Measurements from ENCODE around the gene FLRT2. TPM values are rescaled to one million over a fixed set of nuclear protein-coding genes. Genes with fewer than 3 reads are reported as not detected.

FLRT2 gene
- total RNA-seq (2014; rRNA removed; shearing (Covaris generic)): 43.4 and 45.0 TPM in 2 replicates
- polyA plus RNA-seq (2014; cell fraction: nucleus; rRNA removed): 24.3 and 26.5 TPM in 2 replicates

- peak; percentile 75 for DNase-seq (ENCODE audit: extremely low read depth, low read depth)
Measured at GRCh38 chr14:85529803-85530574, at the start of gene FLRT2. TSS of gene FLRT2 (plus strand) at chr14:85530144. CDS start at chr14:85621515, 91,371 bp downstream.

GRCh38 chr14:85481471-85481870 is 48.5 kb upstream of the FLRT2 start:
- no peak for DNase-seq (ENCODE audit: extremely low read depth, low read depth)

- no peak for DNase-seq (ENCODE audit: extremely low read depth, low read depth)
Measured at GRCh38 chr14:85482552-85482951, 47.4 kb upstream of the FLRT2 start.

GRCh38 chr14:85483037-85483436 is 46.9 kb upstream of the FLRT2 start:
- DNase-seq (ENCODE audit: extremely low read depth, low read depth): no peak

- DNase-seq (ENCODE audit: extremely low read depth, low read depth): no peak
Measured at GRCh38 chr14:85483652-85484051, 46.3 kb upstream of the FLRT2 start.

- no peak for DNase-seq (ENCODE audit: extremely low read depth, low read depth)
Measured at GRCh38 chr14:85487215-85487614, 42.7 kb upstream of the FLRT2 start.

GRCh38 chr14:85501751-85502150 is 28.2 kb upstream of the FLRT2 start:
- DNase-seq (ENCODE audit: extremely low read depth, low read depth): no peak

GRCh38 chr14:85508863-85509262 is 21.1 kb upstream of the FLRT2 start:
- no peak for DNase-seq (ENCODE audit: extremely low read depth, low read depth)

- no peak for DNase-seq (ENCODE audit: extremely low read depth, low read depth)
Measured at GRCh38 chr14:85512451-85512850, 17.5 kb upstream of the FLRT2 start.

GRCh38 chr14:85514487-85514886 is 15.5 kb upstream of the FLRT2 start:
- DNase-seq (ENCODE audit: extremely low read depth, low read depth): no peak

GRCh38 chr14:85516239-85517113 is 13.5 kb upstream of the FLRT2 start:
- DNase-seq (ENCODE audit: extremely low read depth, low read depth): peak; percentile 92

- DNase-seq (ENCODE audit: extremely low read depth, low read depth): no peak
Measured at GRCh38 chr14:85517114-85517688, 12.7 kb upstream of the FLRT2 start.

GRCh38 chr14:85519661-85520305 is 10.2 kb upstream of the FLRT2 start:
- no peak for DNase-seq (ENCODE audit: extremely low read depth, low read depth)

- no peak for DNase-seq (ENCODE audit: extremely low read depth, low read depth)
Measured at GRCh38 chr14:85520581-85520980, 9.4 kb upstream of the FLRT2 start.

- DNase-seq (ENCODE audit: extremely low read depth, low read depth): no peak
Measured at GRCh38 chr14:85523624-85524023, 6.3 kb upstream of the FLRT2 start.

- DNase-seq (ENCODE audit: extremely low read depth, low read depth): peak; percentile 66
Measured at GRCh38 chr14:85527006-85527405, 2.9 kb upstream of the FLRT2 start.

- peak; percentile 78 for DNase-seq (ENCODE audit: extremely low read depth, low read depth)
Measured at GRCh38 chr14:85527445-85528035, 2.4 kb upstream of the FLRT2 start.

- DNase-seq (ENCODE audit: extremely low read depth, low read depth): peak; percentile 89
Measured at GRCh38 chr14:85528080-85528896, 1.7 kb upstream of the FLRT2 start.

GRCh38 chr14:85528897-85529631 is 880 bp upstream of the FLRT2 start:
- peak; percentile 65 for DNase-seq (ENCODE audit: extremely low read depth, low read depth)

All from NCI-H460 (cell line).